Astrocyte of the cerebellum (primary cell): ENCODE measurements around the gene MCM5.
"Not testable (repeated sequence)": the region's sequence is repeated elsewhere in the genome, so short reads cannot be mapped to it uniquely, and the experiment has no call there.

ENCODE experiments used
- DNase-seq: peaks from one replicate; pipeline ENCODE4 v3.0.0-alpha.2; 2011; ENCODE audit warnings: low read depth
- H3K4me3 ChIP-seq: 2 replicates; pipeline ENCODE4 v1.5.1; 2011; ENCODE audit warnings: mild to moderate bottlenecking, low read depth, low read length, moderate library complexity
- CTCF ChIP-seq: IDR thresholded peaks from 2 replicates; pipeline ENCODE4 v1.5.1; 2012; ENCODE audit warnings: low read length, low read depth, moderate library complexity, mild to moderate bottlenecking; ENCODE audit errors: missing control alignments
- in situ Hi-C: cut with HindIII; loops from 2 replicates; pipeline ENCODE4 v1.10.0; 2017; ENCODE audit warnings: low sequenced_read_pairs

The MCM5 gene

GRCh38 chr22:35434061-35434710 is 34.2 kb downstream of the MCM5 start:
- no peak for DNase-seq
- in situ Hi-C loops = loop anchor here (25.0 kb wide), 1 partner anchor 153 kb away; no protein-coding TSS in a partner anchor
- no peak overlapping the region for H3K4me3 ChIP-seq
- no peak for TF ChIP-seq CTCF

- in situ Hi-C loops = loop anchor here (25.0 kb wide), 1 partner anchor 152 kb away; no protein-coding TSS in a partner anchor
- no peak overlapping the region for H3K4me3 ChIP-seq
- TF ChIP-seq CTCF = no peak
- no peak for DNase-seq
These were observed 35.3 kb downstream of the MCM5 start for GRCh38 chr22:35435201-35435740.

- no peak for TF ChIP-seq CTCF
- no peak for DNase-seq
- in situ Hi-C loops = loop anchor here (25.0 kb wide), 1 partner anchor 151 kb away; no protein-coding TSS in a partner anchor
- no peak overlapping the region for H3K4me3 ChIP-seq
These were observed 36.5 kb downstream of the MCM5 start for GRCh38 chr22:35436421-35436820.

GRCh38 chr22:35437049-35437448 is 37.1 kb downstream of the MCM5 start:
- no peak overlapping the region for H3K4me3 ChIP-seq
- no peak for DNase-seq
- no peak for TF ChIP-seq CTCF
- in situ Hi-C loops = loop anchor here (25.0 kb wide), 1 partner anchor 150 kb away; no protein-coding TSS in a partner anchor

GRCh38 chr22:35438673-35439364 is 38.9 kb downstream of the MCM5 start:
- DNase-seq, H3K4me3 ChIP-seq: not testable (repeated sequence)
- in situ Hi-C loops = loop anchor here (25.0 kb wide), 1 partner anchor 148 kb away; no protein-coding TSS in a partner anchor

- H3K4me3 ChIP-seq = no peak overlapping the region
- TF ChIP-seq CTCF = no peak
- no peak for DNase-seq
- in situ Hi-C loops = loop anchor here (25.0 kb wide), 1 partner anchor 148 kb away; no protein-coding TSS in a partner anchor
These were observed 39.4 kb downstream of the MCM5 start for GRCh38 chr22:35439365-35439717.

- DNase-seq = no peak
- no peak overlapping the region for H3K4me3 ChIP-seq
- no peak for TF ChIP-seq CTCF
- in situ Hi-C loops = loop anchor here (25.0 kb wide), 1 partner anchor 147 kb away; no protein-coding TSS in a partner anchor
These were observed 40.2 kb downstream of the MCM5 start for GRCh38 chr22:35440129-35440528.
